Central memory CD4-positive, alpha-beta T cell (primary cell): ENCODE measurements around the gene TMEM37.

Experiments used
- DNase-seq: peaks from one replicate; pipeline ENCODE4 v3.0.0; 2022

The TMEM37 gene

GRCh38 chr2:119461811-119462210, 30.2 kb downstream of the TMEM37 start:
- DNase-seq = no peak

GRCh38 chr2:119462574-119462973, 30.9 kb downstream of the TMEM37 start:
- no peak for DNase-seq

GRCh38 chr2:119463136-119463535, 31.5 kb downstream of the TMEM37 start:
- DNase-seq = no peak

GRCh38 chr2:119463990-119464389, 32.3 kb downstream of the TMEM37 start:
- no peak for DNase-seq

GRCh38 chr2:119464981-119465380, 33.3 kb downstream of the TMEM37 start:
- no peak for DNase-seq

- DNase-seq = no peak
Observed at GRCh38 chr2:119465687-119466086, 34.0 kb downstream of the TMEM37 start.

- DNase-seq = no peak
Observed at GRCh38 chr2:119466373-119466772, 34.7 kb downstream of the TMEM37 start.

- DNase-seq = no peak
Observed at GRCh38 chr2:119468154-119468955, 36.7 kb downstream of the TMEM37 start.

- no peak for DNase-seq
Observed at GRCh38 chr2:119469131-119469530, 37.5 kb downstream of the TMEM37 start.

- DNase-seq = no peak
Observed at GRCh38 chr2:119469661-119470297, 38.1 kb downstream of the TMEM37 start.

- no peak for DNase-seq
Observed at GRCh38 chr2:119472749-119473148, 41.1 kb downstream of the TMEM37 start.

- DNase-seq = no peak
Observed at GRCh38 chr2:119473621-119474370, 42.1 kb downstream of the TMEM37 start.

GRCh38 chr2:119474371-119475224, 42.9 kb downstream of the TMEM37 start:
- no peak for DNase-seq

- DNase-seq = no peak
Observed at GRCh38 chr2:119475225-119475856, 43.7 kb downstream of the TMEM37 start.

GRCh38 chr2:119475857-119476244, 44.2 kb downstream of the TMEM37 start:
- DNase-seq = no peak

- peak; percentile 1 for DNase-seq
Observed at GRCh38 chr2:119476301-119477112, 44.9 kb downstream of the TMEM37 start.

GRCh38 chr2:119477113-119477505, 45.5 kb downstream of the TMEM37 start:
- no peak for DNase-seq

- DNase-seq = no peak
Observed at GRCh38 chr2:119478188-119478977, 46.7 kb downstream of the TMEM37 start.

GRCh38 chr2:119478978-119479295, 47.3 kb downstream of the TMEM37 start:
- DNase-seq = no peak

GRCh38 chr2:119480184-119480583, 48.5 kb downstream of the TMEM37 start:
- no peak for DNase-seq

- DNase-seq = no peak
Observed at GRCh38 chr2:119480718-119481142, 49.1 kb downstream of the TMEM37 start.
